Parathyroid adenoma (tissue), 2 donors: ENCODE results near the gene BANP.

ENCODE experiments used
- H2AFZ ChIP-seq: fragments of 300-600 bp; sonication (generic); one replicate; pipeline ENCODE4 v1.7.0; 2017; ENCODE audit warnings: antibody characterized with exemption, mild to moderate bottlenecking
- H3K27ac ChIP-seq: fragments of 300-600 bp; sonication (generic); one replicate; pipeline ENCODE4 v1.7.0; 2017
- H3K27me3 ChIP-seq: fragments of 300-600 bp; sonication (generic); one replicate; pipeline ENCODE4 v1.7.0; 2017; ENCODE audit warnings: low read length; ENCODE audit not compliant: control insufficient read depth, insufficient read depth
- H3K36me3 ChIP-seq: fragments of 300-600 bp; sonication (generic); one replicate; pipeline ENCODE4 v1.7.0; 2017; ENCODE audit warnings: low read length; ENCODE audit not compliant: control insufficient read depth, insufficient read depth
- H3K4me1 ChIP-seq: fragments of 300-600 bp; sonication (generic); one replicate; pipeline ENCODE4 v1.7.0; 2017; ENCODE audit warnings: control low read depth
- H3K4me2 ChIP-seq: fragments of 300-600 bp; sonication (generic); one replicate; pipeline ENCODE4 v1.7.0; 2017; ENCODE audit warnings: low read length
- H3K4me3 ChIP-seq: fragments of 300-600 bp; sonication (generic); one replicate; pipeline ENCODE4 v1.7.0; 2017; ENCODE audit warnings: low read depth, low read length
- H3K79me2 ChIP-seq: fragments of 300-600 bp; sonication (generic); one replicate; pipeline ENCODE4 v1.7.0; 2017; ENCODE audit warnings: control low read depth
- H3K9ac ChIP-seq: fragments of 300-600 bp; sonication (generic); one replicate; pipeline ENCODE4 v1.7.0; 2017; ENCODE audit warnings: mild to moderate bottlenecking
- H3K9me3 ChIP-seq: fragments of 300-600 bp; sonication (generic); one replicate; pipeline ENCODE4 v1.7.0; 2017; ENCODE audit warnings: low read length; ENCODE audit not compliant: control insufficient read depth
- TF ChIP-seq, protein P1 (sequence below): fragments of 300-600 bp; sonication (generic); IDR thresholded peaks from one replicate; pipeline ENCODE4 v1.7.0; 2017; ENCODE audit warnings: antibody characterized with exemption, mild to moderate bottlenecking
- donor health status: primary hyperparathyroidism.

BANP gene

DNA sequence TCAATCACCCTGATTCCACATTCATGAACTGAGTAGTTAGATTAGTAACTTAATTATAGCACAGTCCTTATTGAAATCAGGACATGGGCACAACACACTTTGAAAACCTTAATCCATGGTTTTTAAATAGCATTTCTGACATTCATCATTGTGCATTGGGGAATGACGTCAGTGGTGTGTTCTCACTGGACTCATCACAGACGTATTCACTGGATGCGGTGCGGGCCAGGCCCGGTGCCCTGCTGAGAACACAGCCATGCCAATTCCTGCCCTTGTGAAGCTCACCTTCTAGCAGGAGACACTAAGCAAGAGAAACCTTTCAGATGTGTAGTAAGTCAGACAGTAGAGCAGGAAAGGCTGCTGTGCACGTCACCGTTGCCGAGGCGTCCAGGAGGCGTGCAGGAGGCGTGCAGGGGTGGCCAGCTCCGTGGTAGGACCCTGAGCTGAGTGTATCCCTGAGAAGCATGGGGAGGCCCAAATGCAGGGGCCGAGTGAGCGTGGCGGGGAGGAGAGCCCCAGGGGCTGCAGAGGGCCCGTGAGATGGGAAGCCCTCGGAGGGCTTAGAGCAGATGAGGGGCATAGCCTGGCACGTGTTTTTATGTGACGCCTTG is 12.9 kb downstream of the BANP start:
- Histone ChIP-seq H3K4me2 (no peak overlapping the region), H3K4me3 (no peak overlapping the region), H3K9ac (no peak overlapping the region), H3K27ac (no peak overlapping the region), H3K36me3 (no peaks in the 10 kb centered on the region), H3K79me2 (peaks cover 66% of the 10 kb centered on the region), H2AFZ (no peak overlapping the region), H3K9me3 (no peaks in the 10 kb centered on the region), H3K27me3 (no peaks in the 10 kb centered on the region), H3K4me1 (peaks cover 12% of the 10 kb centered on the region)
- TF ChIP-seq, protein P1, sequence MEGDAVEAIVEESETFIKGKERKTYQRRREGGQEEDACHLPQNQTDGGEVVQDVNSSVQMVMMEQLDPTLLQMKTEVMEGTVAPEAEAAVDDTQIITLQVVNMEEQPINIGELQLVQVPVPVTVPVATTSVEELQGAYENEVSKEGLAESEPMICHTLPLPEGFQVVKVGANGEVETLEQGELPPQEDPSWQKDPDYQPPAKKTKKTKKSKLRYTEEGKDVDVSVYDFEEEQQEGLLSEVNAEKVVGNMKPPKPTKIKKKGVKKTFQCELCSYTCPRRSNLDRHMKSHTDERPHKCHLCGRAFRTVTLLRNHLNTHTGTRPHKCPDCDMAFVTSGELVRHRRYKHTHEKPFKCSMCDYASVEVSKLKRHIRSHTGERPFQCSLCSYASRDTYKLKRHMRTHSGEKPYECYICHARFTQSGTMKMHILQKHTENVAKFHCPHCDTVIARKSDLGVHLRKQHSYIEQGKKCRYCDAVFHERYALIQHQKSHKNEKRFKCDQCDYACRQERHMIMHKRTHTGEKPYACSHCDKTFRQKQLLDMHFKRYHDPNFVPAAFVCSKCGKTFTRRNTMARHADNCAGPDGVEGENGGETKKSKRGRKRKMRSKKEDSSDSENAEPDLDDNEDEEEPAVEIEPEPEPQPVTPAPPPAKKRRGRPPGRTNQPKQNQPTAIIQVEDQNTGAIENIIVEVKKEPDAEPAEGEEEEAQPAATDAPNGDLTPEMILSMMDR: no peak

DNA sequence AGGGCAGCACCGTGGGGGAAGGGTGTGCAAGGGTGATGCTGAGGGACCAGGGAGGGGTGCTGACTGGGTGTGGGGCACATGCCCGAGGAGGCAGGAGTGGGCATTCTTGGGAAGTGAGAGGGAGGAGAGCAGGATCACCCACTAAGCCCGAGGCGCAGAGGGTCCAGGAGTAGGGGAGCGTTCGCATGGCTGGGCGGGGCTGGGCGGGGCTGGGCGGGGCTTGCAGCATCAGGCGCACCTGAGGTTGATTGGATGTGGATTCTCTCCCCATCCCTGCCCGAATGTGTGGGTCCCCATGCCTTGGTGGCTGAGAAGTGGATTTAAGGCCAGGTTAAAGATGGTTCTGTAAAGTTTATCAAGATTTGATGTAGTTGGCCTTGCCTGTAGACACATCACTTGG is 14.2 kb downstream of the BANP start:
- peaks cover 12% of the 10 kb centered on the region for H3K4me1 ChIP-seq
- H3K4me2 ChIP-seq: no peak overlapping the region
- TF ChIP-seq, protein P1: no peak
- peaks cover 60% of the 10 kb centered on the region for H3K79me2 ChIP-seq
- H3K36me3 ChIP-seq: no peaks in the 10 kb centered on the region
- no peak overlapping the region for H3K27ac ChIP-seq
- H3K9ac ChIP-seq: no peak overlapping the region
- no peaks in the 10 kb centered on the region for H3K9me3 ChIP-seq
- H3K4me3 ChIP-seq: no peak overlapping the region
- no peaks in the 10 kb centered on the region for H3K27me3 ChIP-seq
- no peak overlapping the region for H2AFZ ChIP-seq

DNA sequence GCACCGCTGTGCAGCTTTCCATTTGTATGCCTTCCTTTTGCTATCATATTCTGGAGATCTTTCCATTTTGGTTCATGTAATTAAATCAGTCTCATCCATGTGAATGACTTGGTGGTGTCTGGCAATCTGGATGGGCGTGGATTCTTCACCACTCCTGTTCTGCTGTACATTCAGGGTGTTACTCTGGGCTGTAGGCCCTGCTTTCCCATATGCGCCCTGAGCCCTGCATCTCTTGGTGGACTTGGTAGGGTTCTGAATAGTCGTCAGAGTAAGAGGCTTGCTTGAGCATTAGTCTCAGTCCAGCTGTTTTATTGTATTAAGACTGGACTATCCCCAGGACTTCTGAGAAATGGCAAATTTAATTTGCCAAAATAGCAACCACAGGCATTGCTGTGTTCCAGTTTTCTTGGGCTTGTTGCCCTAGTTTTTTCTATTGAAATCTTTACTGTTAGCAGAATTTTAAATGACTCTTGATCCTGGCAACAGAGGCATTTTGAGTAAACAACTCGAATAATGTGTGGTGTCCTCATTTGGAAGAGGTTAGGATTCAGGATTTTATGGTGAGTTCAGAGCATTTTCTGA is 14.9 kb downstream of the BANP start:
- H3K27ac ChIP-seq: peak overlapping the region; percentile 69
- no peaks in the 10 kb centered on the region for H3K27me3 ChIP-seq
- H3K4me1 ChIP-seq: peaks cover 12% of the 10 kb centered on the region
- peak overlapping the region; percentile 74 for H2AFZ ChIP-seq
- H3K9me3 ChIP-seq: no peaks in the 10 kb centered on the region
- peak overlapping the region; percentile 65 for H3K4me2 ChIP-seq
- no peak overlapping the region for H3K4me3 ChIP-seq
- no peak overlapping the region for H3K9ac ChIP-seq
- H3K79me2 ChIP-seq: peaks cover 64% of the 10 kb centered on the region
- no peaks in the 10 kb centered on the region for H3K36me3 ChIP-seq
- TF ChIP-seq, protein P1: no peak

DNA sequence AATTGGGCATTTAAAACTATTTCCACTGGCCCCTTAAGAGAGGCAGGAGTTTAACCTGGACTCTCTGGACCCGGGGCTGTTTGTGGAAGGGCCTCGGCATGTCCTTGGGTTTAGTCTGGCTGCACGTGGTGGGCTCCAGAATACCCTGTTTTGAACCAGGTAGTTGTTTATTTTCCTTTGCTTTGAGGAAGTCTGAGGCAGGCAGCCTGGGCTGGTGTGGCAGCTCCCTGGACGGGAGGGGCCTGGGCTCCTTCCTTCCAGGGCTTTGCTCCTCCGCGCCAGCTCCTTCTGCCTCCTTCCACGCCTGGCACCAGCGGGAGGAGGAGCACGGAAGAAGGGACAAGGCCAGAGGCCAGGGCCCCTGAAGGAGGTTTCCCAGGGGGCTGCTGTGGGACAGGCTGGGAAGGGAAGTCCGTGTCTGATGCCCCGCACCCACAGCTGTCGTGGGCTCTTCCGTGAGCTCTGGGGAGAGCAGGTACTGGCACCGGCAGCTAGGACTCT is 15.5 kb downstream of the BANP start:
- TF ChIP-seq, protein P1: no peak
- Histone ChIP-seq H3K9ac (no peak overlapping the region), H3K79me2 (peaks cover 64% of the 10 kb centered on the region), H3K4me3 (no peak overlapping the region), H3K4me2 (peak overlapping the region; percentile 65), H2AFZ (peak overlapping the region; percentile 74), H3K27me3 (no peaks in the 10 kb centered on the region), H3K4me1 (peaks cover 12% of the 10 kb centered on the region), H3K36me3 (no peaks in the 10 kb centered on the region), H3K9me3 (no peaks in the 10 kb centered on the region), H3K27ac (peak overlapping the region; percentile 69)

DNA sequence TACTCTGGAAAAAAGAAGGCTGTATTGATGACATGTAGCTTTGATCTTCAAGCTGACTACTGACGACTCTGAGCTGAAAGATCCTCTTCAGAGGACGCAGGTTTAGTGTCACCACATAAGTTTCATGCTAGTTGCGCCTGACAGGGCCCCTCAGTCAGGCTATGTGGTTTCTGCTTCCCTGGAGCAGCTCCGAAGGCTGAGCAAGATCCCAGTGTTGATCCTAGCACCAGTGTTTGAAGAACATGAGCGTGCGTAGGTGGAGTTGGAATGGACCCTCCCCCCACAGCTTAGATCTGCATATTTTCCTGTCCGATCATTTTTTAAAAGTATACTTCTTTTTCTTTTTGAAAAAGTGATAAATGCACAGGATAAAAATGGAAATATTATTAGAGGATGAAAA is 17.3 kb downstream of the BANP start:
- H3K4me2 ChIP-seq: no peak overlapping the region
- H3K27me3 ChIP-seq: no peaks in the 10 kb centered on the region
- no peak overlapping the region for H3K27ac ChIP-seq
- TF ChIP-seq, protein P1: no peak
- peaks cover 68% of the 10 kb centered on the region for H3K79me2 ChIP-seq
- no peak overlapping the region for H3K9ac ChIP-seq
- H3K4me3 ChIP-seq: no peak overlapping the region
- peaks cover 12% of the 10 kb centered on the region for H3K4me1 ChIP-seq
- no peaks in the 10 kb centered on the region for H3K36me3 ChIP-seq
- peaks cover 6% of the 10 kb centered on the region for H3K9me3 ChIP-seq
- H2AFZ ChIP-seq: no peak overlapping the region
